H9 (cell line): ENCODE data around the gene TTC39B. TPM values are rescaled to one million over a fixed set of nuclear protein-coding genes. Genes with fewer than 3 reads are reported as not detected.

Experiments
- DNase-seq: peaks from one replicate; pipeline ENCODE4 v3.0.0-alpha.2; 2017
- H2AFZ ChIP-seq: one replicate; pipeline ENCODE4 v1.6.1; 2013; ENCODE audit warnings: mild to moderate bottlenecking, low read length, control low read depth, moderate library complexity
- H2AK5ac ChIP-seq: 2 replicates; pipeline ENCODE4 v1.6.1; 2013; ENCODE audit warnings: low read length, control low read depth, mixed read lengths; ENCODE audit not compliant: insufficient read length
- H2BK120ac ChIP-seq: one replicate; pipeline ENCODE4 v1.6.1; 2013; ENCODE audit warnings: low read depth, mild to moderate bottlenecking, low read length, control low read depth, inconsistent platforms; ENCODE audit not compliant: poor library complexity, severe bottlenecking
- H2BK12ac ChIP-seq: 2 replicates; pipeline ENCODE4 v1.6.1; 2013; ENCODE audit warnings: low read length, control low read depth, mixed read lengths, low read depth; ENCODE audit not compliant: insufficient read length
- H2BK15ac ChIP-seq: 2 replicates; pipeline ENCODE4 v1.6.1; 2013; ENCODE audit warnings: low read depth, low read length, control low read depth
- H2BK20ac ChIP-seq: one replicate; pipeline ENCODE4 v1.6.1; 2013; ENCODE audit warnings: low read depth, mild to moderate bottlenecking, low read length, control low read depth, inconsistent platforms; ENCODE audit not compliant: poor library complexity, severe bottlenecking
- H2BK5ac ChIP-seq: 2 replicates; pipeline ENCODE4 v1.6.1; 2013; ENCODE audit warnings: low read length, control low read depth, mixed read lengths; ENCODE audit not compliant: insufficient read length
- H3K14ac ChIP-seq: 2 replicates; pipeline ENCODE4 v1.6.1; 2013; ENCODE audit warnings: low read length, control low read depth; ENCODE audit not compliant: insufficient read depth
- H3K18ac ChIP-seq: 2 replicates; pipeline ENCODE4 v1.6.1; 2013; ENCODE audit warnings: low read depth, mild to moderate bottlenecking, mixed read lengths, low read length, control low read depth; ENCODE audit not compliant: insufficient read length
- H3K23ac ChIP-seq: 2 replicates; pipeline ENCODE4 v1.6.1; 2013; ENCODE audit warnings: low read length, control low read depth, mixed read lengths, low read depth; ENCODE audit not compliant: insufficient read length
- H3K23me2 ChIP-seq: 2 replicates; pipeline ENCODE4 v1.6.1; 2013; ENCODE audit warnings: low read depth, mild to moderate bottlenecking, mixed read lengths, low read length, control low read depth; ENCODE audit not compliant: insufficient read length, poor library complexity, severe bottlenecking
- H3K27ac ChIP-seq: 2 replicates; pipeline ENCODE4 v1.5.1; 2013; ENCODE audit warnings: low read length, control low read depth, mixed read lengths, low read depth; ENCODE audit not compliant: insufficient read length
- H3K27me3 ChIP-seq: 2 replicates; pipeline ENCODE4 v1.6.1; 2013; ENCODE audit warnings: low read length, control low read depth, inconsistent platforms; ENCODE audit not compliant: insufficient read depth
- H3K4ac ChIP-seq: 2 replicates; pipeline ENCODE4 v1.6.1; 2013; ENCODE audit warnings: low read depth, mild to moderate bottlenecking, control low read depth, inconsistent platforms, low read length, moderate library complexity
- H3K4me1 ChIP-seq: 2 replicates; pipeline ENCODE4 v1.6.1; 2013; ENCODE audit warnings: low read length, control low read depth, inconsistent platforms; ENCODE audit not compliant: insufficient read depth
- H3K4me2 ChIP-seq: 2 replicates; pipeline ENCODE4 v1.6.1; 2013; ENCODE audit warnings: low read length, control low read depth, mixed read lengths; ENCODE audit not compliant: insufficient read length, insufficient read depth
- H3K56ac ChIP-seq: 2 replicates; pipeline ENCODE4 v1.6.1; 2013; ENCODE audit warnings: low read depth, mild to moderate bottlenecking, mixed read lengths, low read length, control low read depth; ENCODE audit not compliant: insufficient read length
- H3K79me1 ChIP-seq: 2 replicates; pipeline ENCODE4 v1.6.1; 2013; ENCODE audit warnings: low read depth, mild to moderate bottlenecking, moderate library complexity, low read length, control low read depth, inconsistent platforms; ENCODE audit not compliant: insufficient read depth, poor library complexity, severe bottlenecking
- H3K79me2 ChIP-seq: 2 replicates; pipeline ENCODE4 v1.6.1; 2013; ENCODE audit warnings: low read length, control low read depth, inconsistent platforms; ENCODE audit not compliant: insufficient read depth
- H3K9ac ChIP-seq: 2 replicates; pipeline ENCODE4 v1.6.1; 2013; ENCODE audit warnings: low read length, control low read depth, mixed read lengths; ENCODE audit not compliant: insufficient read length; ENCODE audit errors: extremely low read depth
- H3K9me3 ChIP-seq: one replicate; pipeline ENCODE4 v1.6.1; 2013; ENCODE audit warnings: low read depth, low read length, inconsistent platforms; ENCODE audit not compliant: control insufficient read depth
- H3T11ph ChIP-seq: one replicate; pipeline ENCODE4 v1.6.1; 2013; ENCODE audit warnings: mild to moderate bottlenecking, low read length, control low read depth, inconsistent platforms
- H4K20me1 ChIP-seq: one replicate; pipeline ENCODE4 v1.6.1; 2013; ENCODE audit not compliant: control insufficient read depth, insufficient read length, insufficient read depth
- H4K5ac ChIP-seq: 2 replicates; pipeline ENCODE4 v1.6.1; 2013; ENCODE audit warnings: low read depth, mild to moderate bottlenecking, mixed read lengths, low read length, control low read depth; ENCODE audit not compliant: insufficient read length
- H4K8ac ChIP-seq: replicated peaks from 2 replicates; pipeline ENCODE4 v1.6.1; 2013; ENCODE audit warnings: low read length, control low read depth, mixed read lengths, low read depth; ENCODE audit not compliant: insufficient read length
- H4K91ac ChIP-seq: 2 replicates; pipeline ENCODE4 v1.6.1; 2013; ENCODE audit warnings: low read depth, mild to moderate bottlenecking, moderate library complexity, mixed read lengths, low read length, control low read depth; ENCODE audit not compliant: insufficient read length
- H3K27ac Mint-ChIP-seq, 3 experiments: 2 replicates in 2 of 3; 3 replicates in 1 of 3; pipeline ENCODE4 v1.8.0; 2020 to 2021; ENCODE audit warnings: mixed read lengths in 3 of 3, mild to moderate bottlenecking in 1 of 3, moderate library complexity in 1 of 3
- H3K27me3 Mint-ChIP-seq: 2 replicates; pipeline ENCODE4 v1.8.0; 2021; ENCODE audit warnings: low read depth, mild to moderate bottlenecking, moderate library complexity, mixed read lengths
- H3K36me3 Mint-ChIP-seq, 3 experiments: 2 replicates in 2 of 3; 3 replicates in 1 of 3; pipeline ENCODE4 v1.8.0; 2020 to 2021; ENCODE audit warnings: low read depth in 3 of 3, mixed read lengths in 3 of 3; ENCODE audit not compliant: insufficient read depth in 1 of 3
- H3K4me1 Mint-ChIP-seq, 2 experiments: 2 replicates each; pipeline ENCODE4 v1.8.0; 2020; ENCODE audit warnings: mixed read lengths in 2 of 2
- H3K4me3 Mint-ChIP-seq, 2 experiments: 2 replicates in 1 of 2; 3 replicates in 1 of 2; pipeline ENCODE4 v1.8.0; 2020 to 2021; ENCODE audit warnings: mild to moderate bottlenecking in 2 of 2, mixed read lengths in 2 of 2, moderate library complexity in 1 of 2
- H3K9me3 Mint-ChIP-seq, 2 experiments: 2 replicates in 1 of 2; 3 replicates in 1 of 2; pipeline ENCODE4 v1.8.0; 2020; ENCODE audit warnings: mild to moderate bottlenecking in 2 of 2, mixed read lengths in 2 of 2, moderate library complexity in 1 of 2
- CTCF ChIP-seq: fragments of 200-600 bp; sonication (generic); conservative IDR thresholded peaks from 3 replicates; pipeline ENCODE4 v1.8.0; 2021; ENCODE audit warnings: antibody characterized with exemption, mild to moderate bottlenecking
- WGBS: extraction: QIAGEN DNeasy Blood & Tissue Kit; methylation state at CpG from one replicate; pipeline ENCODE4 v1.1.7; 2013; ENCODE audit warnings: missing lambda C conversion rate, low lambda C conversion rate, mixed read lengths; ENCODE audit not compliant: insufficient read length; ENCODE audit errors: extremely low coverage; 5-methylcytosine and 5-hydroxymethylcytosine counted together
- total RNA-seq: library from RNA; stranded (reverse); gene quantifications from 2 replicates; pipeline ENCODE4 v1.2.1, GENCODE V29; 2021

Gene TTC39B
- total RNA-seq, 1 experiment from 2014 or later = 8.2 TPM

- TF ChIP-seq CTCF = no peak
- no CpG with 5 or more reads among the region's 4 CpGs for WGBS
These were observed 12.4 kb downstream of the TTC39B start for GRCh38 chr9:15294604-15295003.

More at GRCh38 chr9:15294604-15295003, 12.4 kb downstream of the TTC39B start:
- Histone ChIP-seq H3K79me1 (no peaks in the 10 kb centered on the region), H3K23ac (no peak overlapping the region), H3K27me3 (no peaks in the 10 kb centered on the region), H2AK5ac (no peak overlapping the region), H2BK120ac (no peak overlapping the region), H3K14ac (no peak overlapping the region), H3K4me1 (peaks cover 8% of the 10 kb centered on the region; the same call in 1 of the 2 replicates), H2BK15ac (no peak overlapping the region), H3K79me2 (peaks cover 1% of the 10 kb centered on the region; the same call in 1 of the 2 replicates), H2BK5ac (no peak overlapping the region), H3K23me2 (no peaks in the 10 kb centered on the region), H4K5ac (no peak overlapping the region), H2BK20ac (no peak overlapping the region), H2BK12ac (no peak overlapping the region), H3K56ac (no peak overlapping the region), H3K4ac (no peak overlapping the region), H3K27ac (no peak overlapping the region), H4K8ac (no peak overlapping the region), H2AFZ (no peak overlapping the region), H3T11ph (no peak overlapping the region), H3K18ac (no peak overlapping the region), H4K91ac (no peak overlapping the region), H3K9me3 (no peaks in the 10 kb centered on the region), H3K4me2 (no peak overlapping the region), H3K9ac (no peak overlapping the region), H4K20me1 (no peaks in the 10 kb centered on the region)
- Mint-ChIP-seq H3K4me3 (no peak overlapping the region), H3K9me3 (peaks cover 10% of the 10 kb centered on the region in 2 experiments), H3K27me3 (no peaks in the 10 kb centered on the region), H3K4me1 (peaks cover 34 to 37% of the 10 kb centered on the region in 2 experiments), H3K27ac (no peak overlapping the region; a peak in 1 of 7 replicates), H3K36me3 (peaks cover 20 to 23% (median 20%) of the 10 kb centered on the region in 3 experiments)
- DNase-seq = no peak
